ENCODE measurements around the gene CFAP65.

- TF ChIP-seq CTCF (conservative IDR thresholded peaks at IDR 0.05; ENCODE audit: low read depth, low read length) (no peak), ELK1 (IDR thresholded peaks at IDR 0.05; ENCODE audit: borderline replicate concordance, low read depth, low read length) (no peak)
Measured at GRCh38 chr2:219016721-219017120, 24.6 kb downstream of the CFAP65 start.

All from IMR-90 (cell line).